IMR-90 (cell line): ENCODE data around the gene SLC16A9.

Experiments
- CEBPB ChIP-seq: IDR thresholded peaks from 2 replicates; pipeline ENCODE4 v1.6.1; 2012; ENCODE audit warnings: low read depth, low read length, improper control_type of control experiment
- CTCF ChIP-seq: conservative IDR thresholded peaks from 2 replicates; pipeline ENCODE4 v1.5.1; 2012; ENCODE audit warnings: mild to moderate bottlenecking, low read depth, low read length, improper control_type of control experiment
- POLR2A ChIP-seq: IDR thresholded peaks from 2 replicates; pipeline ENCODE4 v1.6.1; 2012; ENCODE audit warnings: mild to moderate bottlenecking, low read depth, low read length
- RAD21 ChIP-seq: IDR thresholded peaks from 2 replicates; pipeline ENCODE4 v1.6.1; 2012; ENCODE audit warnings: low read length, improper control_type of control experiment
- USF2 ChIP-seq: fragments of 150-350 bp; IDR thresholded peaks from 2 replicates; pipeline ENCODE4 v1.6.1; 2017; ENCODE audit warnings: mild to moderate bottlenecking, antibody characterized with exemption, low read length, low read depth

GRCh38 chr10:59628456-59628855, 81.2 kb downstream of the SLC16A9 start:
- TF ChIP-seq CTCF (no peak), POLR2A (no peak), USF2 (no peak), RAD21 (no peak), CEBPB (no peak)
